ENCODE data around the gene RCL1.

The RCL1 gene

DNA sequence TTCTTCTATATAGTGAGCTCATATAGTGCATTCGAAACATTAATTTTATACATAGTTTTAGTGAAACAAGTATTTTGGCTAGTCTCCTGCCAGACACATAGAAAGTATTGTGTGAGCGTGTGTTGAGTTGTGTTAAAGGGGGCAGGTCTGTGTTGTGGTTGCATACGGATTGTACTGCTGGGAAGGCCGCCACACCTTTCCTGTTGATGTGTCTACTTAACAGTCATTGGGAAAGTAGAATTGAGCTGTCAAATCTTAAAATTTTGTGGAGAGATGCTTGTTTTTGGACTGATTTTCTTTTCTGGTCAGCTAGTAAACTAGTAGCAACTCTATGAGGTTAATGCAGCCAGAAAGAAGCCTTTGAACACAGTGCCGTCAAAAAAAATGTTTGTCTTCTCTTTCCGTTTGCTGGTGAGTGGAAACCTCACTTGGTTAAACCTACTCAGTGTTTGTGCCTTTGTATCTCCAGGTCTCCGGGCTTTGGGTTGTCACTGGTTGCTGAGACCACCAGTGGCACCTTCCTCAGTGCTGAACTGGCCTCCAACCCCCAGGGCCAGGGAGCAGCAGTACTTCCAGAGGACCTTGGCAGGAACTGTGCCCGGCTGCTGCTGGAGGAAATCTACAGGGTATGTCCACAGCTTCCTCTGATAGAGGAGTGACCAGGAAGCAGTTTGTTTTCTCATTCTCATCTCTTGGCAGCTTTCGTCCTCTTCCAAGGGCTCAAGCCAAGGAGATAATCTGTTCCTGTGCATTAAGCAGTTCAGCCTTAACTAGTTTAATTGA is 51.5 kb downstream of the RCL1 start:
- no peak for DNase-seq

DNA sequence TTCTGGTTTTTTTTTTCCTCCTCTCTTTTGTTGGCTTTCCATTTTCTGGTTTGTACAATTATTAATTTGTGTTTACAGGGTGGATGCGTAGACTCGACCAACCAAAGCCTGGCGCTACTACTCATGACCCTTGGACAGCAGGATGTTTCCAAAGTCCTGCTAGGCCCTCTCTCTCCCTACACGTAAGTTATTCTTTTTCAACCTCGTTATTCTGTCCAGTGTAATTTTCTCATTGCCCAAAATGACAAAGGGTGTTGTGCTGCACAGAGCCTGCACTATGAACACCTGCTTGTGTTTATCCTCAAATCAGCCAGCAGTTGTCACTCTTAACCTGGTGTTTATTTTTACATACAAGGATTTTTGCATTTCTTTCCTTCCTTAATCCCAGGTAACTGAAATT is 56.6 kb downstream of the RCL1 start:
- no peak for DNase-seq

DNA sequence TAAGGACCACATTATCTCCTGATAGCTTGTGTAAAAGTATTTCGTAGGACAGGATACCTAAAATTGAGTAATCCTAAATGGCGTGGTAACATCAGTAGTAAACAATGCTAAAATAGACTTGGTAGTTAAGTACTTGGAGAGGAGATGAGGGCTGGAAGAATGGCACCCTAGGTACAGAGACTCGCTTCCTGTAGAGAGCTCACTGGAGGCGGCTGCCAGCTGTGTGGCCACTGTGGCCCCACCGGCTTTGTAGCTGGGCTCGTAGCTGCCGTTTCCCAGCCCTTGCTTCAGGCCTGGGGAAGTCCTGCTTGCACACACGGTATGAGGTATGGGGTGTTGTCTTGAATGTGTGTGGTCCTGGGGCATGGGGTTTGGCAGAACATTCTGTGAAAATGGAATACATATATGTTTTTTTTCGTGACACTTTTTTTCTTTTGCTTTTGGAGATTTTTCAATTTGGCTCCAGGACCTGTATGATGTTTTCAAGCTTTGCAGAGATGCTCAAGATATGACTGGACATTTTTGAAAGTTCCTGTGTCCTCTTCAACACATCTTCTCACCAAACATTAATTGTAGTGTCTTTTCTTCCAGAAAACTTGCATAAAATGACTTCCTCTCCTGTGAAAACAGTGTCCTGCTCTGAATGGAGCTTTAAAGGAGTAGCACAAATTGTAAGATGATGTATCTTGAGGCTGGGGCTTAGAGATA is 58.0 kb downstream of the RCL1 start:
- no peak for DNase-seq

DNA sequence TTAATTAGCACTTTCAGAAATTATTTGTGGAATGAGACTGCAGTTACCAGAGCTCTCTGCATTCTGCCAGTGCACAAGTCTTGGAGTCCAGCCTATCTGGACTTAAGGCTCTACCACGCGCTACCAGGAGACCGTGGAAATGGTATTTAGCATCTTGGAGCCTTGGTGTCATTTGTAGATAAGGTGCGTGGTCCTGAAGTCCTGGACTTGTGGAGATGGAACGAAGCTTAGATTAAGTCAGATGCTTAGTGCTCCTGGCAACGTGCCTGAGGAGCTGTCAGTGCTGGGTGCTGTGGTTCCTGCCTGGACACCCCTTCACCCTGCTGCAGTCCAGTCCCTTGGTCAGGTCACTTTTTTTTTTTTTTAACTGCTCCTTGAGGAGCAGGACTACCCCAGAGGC is 59.7 kb downstream of the RCL1 start:
- DNase-seq = no peak

DNA sequence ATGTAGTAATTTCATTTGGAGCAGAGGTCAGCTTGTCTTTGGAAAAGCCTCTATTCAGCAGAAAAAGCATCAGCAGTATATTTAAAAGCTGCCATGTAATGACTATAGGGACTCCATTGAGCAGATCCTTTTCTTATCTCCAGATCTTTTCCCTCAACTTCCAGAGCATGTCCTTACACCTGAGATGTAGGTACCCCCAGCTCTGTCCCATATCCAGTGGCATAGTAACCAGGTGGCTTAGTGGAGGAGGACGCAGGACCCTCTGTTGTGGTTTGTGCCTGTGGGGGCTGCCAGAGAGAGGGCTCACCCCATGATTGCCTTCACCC is 61.5 kb downstream of the RCL1 start:
- DNase-seq = no peak

DNA sequence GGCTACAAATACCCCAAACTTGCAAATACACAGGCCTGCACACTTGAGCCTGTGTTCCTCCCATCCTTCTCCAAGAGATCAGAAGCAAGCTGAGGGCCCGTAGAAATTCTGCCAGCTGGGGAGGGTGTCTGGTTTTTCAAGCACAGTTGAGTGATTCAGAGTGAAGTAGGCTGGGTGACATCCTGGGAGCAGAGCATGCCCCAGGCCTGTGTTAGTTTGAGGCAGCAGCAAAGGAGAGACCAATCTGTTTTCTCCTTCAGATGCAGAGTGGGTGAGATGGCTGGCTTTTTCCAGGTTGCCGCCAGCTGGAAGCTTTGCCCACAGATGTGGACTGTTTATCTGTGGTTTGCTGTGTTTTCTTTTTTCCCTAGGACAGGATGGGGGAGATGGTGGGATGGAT is 63.1 kb downstream of the RCL1 start:
- DNase-seq = peak; percentile 49

DNA sequence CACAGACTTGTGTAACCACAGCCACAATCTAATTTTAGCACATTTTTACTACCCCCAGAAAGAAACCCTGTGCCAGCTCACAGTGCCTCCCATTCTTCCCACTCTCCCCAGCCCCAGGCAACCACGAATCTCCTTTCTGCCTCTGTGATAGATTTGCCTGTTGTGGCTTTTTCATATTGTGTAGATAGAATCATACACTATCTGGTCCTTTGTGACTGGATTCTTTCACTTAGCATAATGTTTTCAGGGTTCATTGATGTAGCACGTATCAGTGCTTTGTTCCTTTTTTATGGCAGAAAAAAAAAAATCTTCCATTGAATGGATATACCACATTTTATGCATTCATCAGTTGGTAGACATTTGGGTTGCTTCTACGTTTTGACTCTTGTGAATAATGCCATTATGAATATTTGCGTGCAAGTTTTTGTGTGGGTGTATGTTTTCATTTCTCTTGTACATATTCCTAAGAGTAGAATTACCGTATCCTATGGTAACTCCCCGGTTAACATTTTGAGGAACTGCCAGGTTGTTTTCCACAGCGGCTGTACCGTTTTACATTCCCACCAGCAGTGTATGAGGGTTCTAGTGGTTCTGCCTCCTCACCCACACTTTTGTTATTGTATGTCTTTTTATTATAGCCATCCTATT is 64.5 kb downstream of the RCL1 start:
- DNase-seq = peak; percentile 32

DNA sequence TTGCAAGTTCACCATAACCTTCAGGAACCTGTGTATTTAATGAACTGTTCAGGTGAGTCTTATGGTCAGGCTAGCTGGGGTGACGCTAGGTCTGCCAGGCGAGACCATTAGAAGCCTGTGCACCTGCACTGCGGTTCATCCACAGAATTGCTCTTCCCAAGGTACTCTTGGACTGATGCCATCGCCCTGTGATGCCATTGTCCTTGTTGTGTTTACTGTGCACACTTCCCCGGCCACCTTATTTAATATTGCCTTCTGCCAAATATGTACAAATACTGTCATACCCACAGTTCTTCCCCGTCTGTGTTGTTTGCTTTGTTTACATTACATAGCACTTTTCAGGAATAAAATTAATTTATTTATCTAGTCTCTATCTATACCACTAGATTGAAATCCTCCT is 66.3 kb downstream of the RCL1 start:
- no peak for DNase-seq

DNA sequence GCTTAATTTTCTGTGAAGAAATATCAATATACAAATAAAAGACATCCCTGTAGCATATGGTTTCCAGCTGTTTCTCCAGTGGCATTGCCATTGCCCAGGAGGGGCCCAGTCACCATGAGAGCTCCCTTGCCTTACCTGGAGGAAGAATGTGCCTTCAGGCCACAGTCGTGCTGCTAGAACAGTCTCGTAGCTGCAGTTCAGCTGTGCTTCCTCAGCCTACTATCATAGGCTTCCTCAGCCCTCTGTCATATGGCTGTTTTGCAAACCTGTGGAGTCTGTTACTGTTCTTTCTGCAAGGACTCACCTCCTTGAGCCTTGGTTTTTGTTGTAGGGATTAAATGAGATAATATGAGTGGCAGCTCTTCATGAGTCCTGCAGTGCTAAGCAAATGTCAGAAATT is 67.6 kb downstream of the RCL1 start:
- no peak for DNase-seq

DNA sequence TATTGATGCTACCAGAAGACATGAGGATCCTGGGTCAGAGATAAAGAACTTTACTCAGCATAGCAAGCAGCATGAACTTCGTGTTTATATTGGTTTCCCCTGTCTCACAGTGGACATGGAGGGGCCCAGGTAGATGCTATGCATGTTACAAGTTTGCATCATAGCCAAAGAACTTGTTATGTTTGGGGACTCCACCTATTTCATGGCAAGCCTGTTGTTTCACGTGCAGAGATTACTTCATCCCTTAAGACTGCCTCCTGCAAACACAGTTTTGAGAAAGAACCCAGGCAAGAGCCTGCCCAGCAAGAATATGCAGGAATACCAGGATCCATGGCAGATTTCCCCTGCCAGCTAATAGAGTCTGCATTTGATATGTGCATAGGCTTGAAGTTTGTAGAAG is 68.4 kb downstream of the RCL1 start:
- DNase-seq = no peak

DNA sequence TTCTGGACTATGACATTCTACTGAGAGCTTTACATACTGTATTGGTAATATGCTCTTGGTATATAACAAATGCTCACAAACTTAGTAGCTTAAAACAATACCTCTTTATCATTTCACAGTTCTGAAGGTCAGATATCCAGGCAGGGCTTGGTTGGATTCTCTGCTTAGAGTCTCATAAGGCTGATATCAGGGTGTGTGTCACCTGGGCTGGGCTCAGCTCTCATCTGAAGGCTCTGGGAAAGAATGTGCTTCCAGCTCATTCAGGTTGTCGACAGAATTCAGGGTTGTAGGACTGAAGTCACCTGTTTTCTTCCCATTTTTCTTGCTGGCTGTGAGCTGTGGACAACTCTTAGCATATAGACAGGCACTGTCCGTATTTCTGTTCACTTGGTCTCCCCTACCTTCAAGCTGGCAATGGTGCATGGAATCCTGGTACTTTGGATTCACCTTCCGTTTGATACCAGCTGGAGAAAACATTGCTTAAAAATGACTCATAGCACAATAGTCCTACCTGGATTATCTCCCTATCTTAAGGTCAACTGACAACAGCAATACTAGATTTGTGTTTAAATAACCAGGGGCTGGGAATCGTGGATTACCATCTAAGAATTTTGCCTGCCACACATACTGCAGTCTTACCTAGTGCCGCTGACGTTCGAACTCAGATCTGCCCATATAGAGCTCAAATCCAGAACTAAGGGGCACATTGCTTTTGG is 69.2 kb downstream of the RCL1 start:
- DNase-seq = no peak

DNA sequence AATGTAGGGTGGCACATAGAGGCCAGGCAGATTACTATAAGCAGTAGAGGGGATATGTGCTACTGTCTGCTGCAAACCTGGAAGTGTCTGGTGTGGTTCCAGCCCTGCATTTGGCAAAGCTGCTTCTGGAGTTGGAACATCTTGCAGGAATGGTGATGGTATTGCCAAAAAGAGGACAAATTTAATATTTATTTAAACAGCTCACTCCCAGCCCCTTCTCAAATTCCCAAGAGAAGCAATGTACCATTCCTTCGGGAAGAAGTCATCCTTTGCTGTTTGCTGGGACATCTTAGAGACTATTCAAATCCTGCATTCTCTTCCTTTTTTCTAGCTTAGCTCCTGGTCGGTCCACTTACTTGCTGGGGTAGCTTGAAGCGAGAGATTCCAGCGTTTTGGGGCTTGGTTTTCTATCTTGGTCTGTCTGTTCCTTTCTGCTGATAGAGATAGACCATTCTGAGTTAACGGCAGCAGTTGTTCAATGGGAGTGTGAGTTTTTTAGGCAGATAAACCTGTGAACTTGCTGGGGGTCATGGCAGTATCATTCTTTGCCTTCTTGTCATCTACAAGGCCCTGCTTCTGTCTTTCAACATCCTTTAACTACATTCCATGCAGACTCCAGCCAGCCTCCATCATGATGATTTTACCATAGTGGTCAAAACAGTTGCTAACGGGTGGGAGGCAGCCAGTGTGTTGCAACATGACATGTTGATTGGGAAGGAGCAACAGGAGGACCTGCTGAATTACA is 69.9 kb downstream of the RCL1 start:
- DNase-seq = peak; percentile 69

DNA sequence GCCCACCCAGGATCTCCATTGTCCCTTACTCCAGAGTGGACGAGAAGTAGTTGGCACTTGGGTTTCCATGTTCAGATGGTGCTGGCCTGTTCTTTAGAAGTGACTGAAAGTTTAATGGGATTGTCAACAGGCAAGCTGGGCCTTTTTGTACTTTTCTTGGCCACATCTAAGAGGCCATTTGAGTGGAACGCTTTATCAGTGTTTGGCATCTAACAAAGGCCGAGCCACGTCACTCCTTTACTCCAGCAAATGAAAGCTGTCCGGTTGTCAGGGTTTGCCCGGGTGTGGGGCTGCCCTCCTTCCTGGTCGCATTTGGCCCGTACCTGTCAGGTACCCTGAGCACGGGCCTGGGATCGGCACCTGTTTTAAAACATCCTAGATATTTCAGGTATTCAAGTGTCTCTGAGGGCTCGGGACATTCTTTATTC is 71.5 kb downstream of the RCL1 start:
- DNase-seq = no peak

DNA sequence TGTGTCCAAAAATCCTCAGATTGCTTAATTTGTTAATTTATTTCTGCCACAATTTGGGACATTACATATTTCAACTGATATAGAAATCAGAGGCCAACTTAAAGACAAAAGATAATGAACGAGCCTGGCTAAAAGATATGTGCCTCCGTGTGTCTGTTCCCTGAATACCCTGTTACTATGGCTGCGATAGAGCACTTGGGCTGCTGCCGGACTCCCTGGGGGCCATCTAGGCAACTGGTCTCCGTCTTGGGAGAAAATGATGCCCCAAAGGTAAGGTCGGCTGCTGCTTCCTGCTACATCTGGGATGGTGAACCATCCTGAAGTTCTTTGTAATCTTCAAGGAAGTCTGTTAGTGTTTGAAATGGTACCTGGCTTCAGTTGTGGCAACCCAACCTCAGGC is 72.0 kb downstream of the RCL1 start:
- DNase-seq = no peak

DNA sequence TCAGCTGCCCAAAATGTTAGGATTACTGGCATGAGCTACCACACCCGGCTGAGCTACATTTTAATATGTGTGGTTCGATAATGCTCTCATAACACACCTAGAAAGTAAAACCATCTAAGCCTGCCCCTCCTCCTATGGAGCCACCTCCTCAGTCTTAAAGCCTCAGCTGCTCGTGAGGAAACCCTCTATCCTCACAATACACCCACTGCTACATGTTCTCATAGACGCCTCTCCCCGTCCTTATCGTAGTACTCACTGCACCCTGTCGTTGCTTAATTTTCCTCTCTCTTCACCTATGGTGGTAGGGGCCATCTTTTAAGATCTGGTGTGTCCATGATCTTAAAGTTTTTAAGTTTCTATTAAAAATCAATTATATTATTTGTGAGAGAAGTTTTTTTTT is 72.9 kb downstream of the RCL1 start:
- DNase-seq = no peak

DNA sequence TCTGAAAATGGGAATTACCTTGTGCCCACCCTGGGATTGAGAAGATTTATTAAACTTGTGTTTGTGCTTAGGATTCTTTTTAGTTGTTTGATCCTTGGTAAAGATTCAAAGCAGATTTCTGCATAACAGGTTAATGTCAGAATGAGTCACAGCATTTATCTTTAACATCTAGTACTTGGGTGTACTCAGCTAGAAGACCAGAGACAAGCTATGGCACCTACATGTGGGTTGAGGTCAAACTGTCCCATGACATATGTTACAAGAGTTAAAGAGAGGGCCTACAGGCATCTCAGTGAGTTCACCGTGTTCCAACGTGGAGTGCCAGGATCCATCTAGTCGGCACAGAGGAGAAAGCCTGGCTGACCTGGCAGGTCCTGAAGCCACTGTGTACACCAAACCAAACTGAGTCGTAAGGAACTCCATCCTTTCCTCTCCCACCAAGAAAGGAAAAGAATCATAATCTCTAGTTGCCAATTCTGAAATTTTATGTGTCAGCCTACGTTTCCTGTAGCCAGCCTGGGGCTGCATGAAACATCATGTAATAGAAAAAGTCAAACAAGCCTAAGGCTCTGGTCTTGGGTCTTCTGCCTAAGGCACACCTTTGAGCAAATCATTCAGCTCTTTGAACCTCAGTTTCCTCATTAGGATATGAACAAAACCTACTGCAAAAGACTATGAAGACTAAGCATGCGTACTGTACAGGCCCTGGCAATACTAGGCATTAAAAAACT is 73.7 kb downstream of the RCL1 start:
- no peak for DNase-seq

DNA sequence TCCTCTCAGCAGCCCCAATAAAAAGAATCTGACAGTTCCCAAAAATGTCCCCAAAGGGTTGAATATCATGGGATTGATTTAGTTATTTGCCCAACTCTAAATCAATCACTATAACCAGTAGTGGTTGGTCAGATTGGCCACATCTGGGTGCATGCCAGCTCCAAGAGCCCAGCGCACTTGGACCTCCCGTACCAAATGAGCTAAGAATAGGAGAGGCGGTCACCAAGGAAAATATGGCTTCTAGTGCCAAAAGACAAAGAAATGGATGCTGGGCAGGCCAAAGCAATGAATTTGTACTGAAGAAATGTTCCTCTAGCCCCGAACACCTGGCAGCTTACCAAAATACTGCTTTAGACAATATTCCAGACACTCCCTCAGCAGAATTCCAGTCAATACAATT is 80.3 kb downstream of the RCL1 start:
- DNase-seq = no peak

DNA sequence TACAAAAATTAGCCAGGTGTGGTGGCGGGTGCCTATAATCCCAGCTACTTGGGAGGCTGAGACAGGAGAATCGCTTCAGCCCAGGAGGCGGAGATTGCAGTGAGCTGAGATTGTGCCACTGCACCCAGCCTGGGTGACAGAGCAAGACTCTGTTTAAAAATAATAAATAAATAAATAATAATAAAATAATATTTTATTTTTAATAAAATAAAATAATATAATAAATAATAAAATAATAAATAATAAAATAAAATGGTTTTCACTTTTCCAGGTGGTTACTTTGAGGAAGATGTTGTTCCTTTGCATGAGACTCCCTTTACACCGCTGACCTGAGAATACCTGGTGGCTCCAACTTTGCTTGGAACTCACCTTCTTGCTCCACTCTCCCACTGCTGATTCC is 82.8 kb downstream of the RCL1 start:
- no peak for DNase-seq

DNA sequence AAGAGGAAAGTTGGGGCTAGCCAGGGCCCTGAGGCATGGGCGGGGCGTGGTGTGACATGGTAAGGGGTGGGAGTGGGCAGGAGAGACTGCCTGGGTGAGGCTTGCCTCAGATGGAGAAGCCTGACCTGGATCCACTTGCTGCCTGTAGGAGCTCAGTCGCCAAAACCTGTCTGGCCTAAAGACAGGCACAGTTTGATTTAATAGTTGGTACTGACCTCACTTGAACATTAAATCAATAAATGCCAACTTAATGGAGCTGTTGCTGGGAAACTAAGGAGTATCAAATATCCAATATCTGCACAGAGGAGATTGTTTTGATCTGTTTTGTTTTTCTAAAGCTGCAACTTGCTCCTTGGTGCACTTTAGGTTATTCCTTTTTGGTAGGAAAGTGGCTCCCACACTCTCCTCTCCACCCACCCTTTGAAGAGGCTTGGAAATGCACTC is 86.4 kb downstream of the RCL1 start:
- no peak for DNase-seq

DNA sequence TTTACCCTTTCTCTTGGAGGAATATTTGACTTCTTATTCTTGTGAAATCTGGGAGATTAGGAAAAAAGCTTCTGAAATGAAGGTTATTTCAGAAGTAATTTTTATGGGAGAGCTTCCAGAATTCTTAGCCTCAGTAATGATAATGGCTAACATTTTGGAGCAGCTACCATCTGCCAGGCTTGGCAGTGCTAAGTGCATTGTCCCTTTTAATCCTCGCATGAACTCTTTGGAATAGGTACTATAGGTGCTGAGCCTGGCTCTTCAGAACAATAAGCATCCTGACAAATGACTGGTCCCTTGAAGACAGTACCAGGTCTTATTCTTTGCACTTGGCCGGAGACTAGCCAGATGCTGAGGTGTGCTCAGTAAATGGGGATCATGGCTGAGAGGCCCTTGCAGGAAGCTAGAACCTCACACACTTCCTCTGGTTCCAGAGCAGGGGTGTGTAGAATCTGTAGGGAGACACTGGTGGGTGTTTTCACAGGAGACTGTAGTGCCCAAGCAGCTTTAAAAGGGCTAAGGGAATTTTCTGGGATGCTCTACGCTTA is 90.7 kb downstream of the RCL1 start:
- no peak for DNase-seq

DNA sequence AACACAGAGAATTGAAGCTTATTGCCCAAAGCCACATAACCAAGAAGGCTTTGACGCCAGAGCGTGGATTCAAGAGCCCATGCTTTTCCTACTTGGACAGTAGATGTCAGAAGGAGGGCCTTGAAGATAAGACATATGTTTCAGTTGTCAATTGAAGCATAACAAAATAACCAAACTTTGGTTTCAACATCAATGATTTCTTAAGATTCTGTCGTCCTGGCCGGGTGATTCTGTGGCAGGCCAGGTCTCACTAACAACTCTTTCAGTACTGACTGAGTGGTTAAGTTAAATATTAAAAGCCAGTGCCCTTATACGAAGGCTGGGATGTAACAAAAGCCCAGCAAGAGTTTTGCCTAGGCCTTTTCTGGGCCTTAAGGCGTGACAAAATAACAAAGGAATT is 94.0 kb downstream of the RCL1 start:
- DNase-seq = no peak

DNA sequence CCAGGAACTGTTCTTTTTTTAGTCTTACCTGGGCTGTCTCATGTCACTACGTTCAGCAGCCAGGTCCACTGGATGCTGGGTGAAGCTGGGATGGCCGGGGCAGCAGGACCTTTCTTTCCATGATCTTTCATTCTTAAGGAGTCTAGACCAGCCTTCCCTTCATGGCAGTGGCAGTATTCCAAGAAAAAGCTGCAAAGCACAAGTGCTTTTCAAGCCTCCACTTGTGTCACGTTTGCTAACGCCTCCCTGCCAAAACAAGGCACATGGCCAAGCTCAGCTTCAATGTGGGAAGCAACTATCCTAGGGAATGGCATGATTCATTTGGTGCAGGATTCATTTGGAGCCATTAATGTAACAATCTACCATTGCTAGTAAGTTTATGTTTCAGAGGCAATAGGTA is 94.8 kb downstream of the RCL1 start:
- peak; percentile 74 for DNase-seq

Measured in fibroblast of skin of right biceps (primary cell).